Measurements from ENCODE around the gene AQP12A.
"Not testable (repeated sequence)": the region's sequence is repeated elsewhere in the genome, so short reads cannot be mapped to it uniquely, and the experiment has no call there.

AQP12A gene

DNA sequence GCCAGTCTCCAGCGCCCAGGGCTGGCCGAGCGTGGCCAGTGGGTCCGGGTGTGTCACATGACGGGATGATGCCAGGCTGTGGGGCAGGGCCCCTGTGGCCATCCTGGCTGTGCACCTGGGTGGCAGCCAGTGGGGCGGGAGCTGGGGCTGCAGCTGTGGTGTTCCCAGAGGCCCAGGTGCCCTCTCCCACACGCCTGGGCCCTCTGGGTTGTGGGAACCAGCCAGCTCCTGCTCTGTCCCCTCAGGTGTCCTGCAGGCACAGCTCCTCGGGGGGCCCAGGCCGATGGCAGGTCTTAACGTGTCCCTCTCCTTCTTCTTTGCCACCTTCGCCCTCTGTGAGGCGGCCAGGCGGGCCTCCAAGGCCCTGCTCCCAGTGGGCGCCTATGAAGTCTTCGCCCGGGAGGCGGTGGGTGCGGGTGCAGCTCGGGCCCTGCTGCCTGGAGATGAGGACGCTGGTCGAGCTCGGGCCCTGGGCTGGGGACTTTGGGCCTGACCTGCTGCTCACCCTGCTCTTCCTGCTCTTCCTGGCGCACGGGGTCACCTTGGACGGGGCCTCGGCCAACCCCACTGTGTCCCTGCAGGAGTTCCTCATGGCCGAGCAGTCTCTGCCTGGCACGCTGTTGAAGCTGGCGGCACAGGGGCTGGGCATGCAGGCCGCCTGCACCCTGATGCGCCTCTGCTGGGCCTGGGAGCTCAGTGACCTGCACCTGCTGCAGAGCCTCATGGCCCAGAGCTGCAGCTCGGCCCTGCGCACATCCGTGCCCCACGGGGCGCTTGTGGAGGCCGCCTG lies at the start of gene AQP12A:
TSS of gene AQP12A (plus strand) at position 236 of the 790 bp plus-strand sequence. CDS start at position 284, 48 bp downstream.
- peak; percentile 6 for DNase-seq (ENCODE audit: low spot score)

DNA sequence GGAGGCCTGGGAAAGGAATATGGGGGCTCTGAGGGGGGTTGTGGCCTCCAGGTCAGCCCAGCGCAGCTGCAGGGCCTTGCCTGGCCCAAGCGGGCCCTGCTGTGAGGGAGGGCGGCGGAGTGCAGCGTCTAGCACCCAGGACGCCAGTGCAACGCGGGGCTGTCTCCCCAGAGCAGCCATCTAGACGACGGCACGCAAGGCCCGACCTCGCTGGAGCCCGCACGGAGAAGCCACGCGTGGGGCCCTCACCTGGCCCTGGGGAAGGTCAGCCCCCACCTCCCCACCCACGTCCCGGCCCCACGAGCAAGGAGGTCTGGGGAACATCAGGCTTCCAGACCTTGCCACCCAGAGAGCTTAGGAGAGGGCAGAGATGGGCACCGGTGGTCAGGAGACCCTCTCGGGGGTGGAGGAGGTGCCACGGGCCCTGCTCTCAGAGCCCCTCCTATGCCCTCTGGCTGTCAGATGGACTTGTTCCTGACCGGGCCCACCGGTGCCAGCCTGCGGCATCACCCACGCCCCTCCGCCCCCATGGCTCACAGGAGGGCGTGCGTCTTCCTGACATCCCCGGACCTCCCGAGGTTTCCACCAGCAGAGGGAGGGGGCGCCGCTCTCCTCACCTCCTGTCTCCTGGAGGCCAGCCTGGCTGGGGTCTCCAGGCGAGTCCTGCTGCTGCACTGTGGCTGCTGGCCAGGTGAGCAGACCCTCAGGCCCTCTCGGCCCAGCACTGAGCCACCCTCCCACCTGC lies 49.4 kb upstream of the AQP12A start:
- peak; percentile 32 for DNase-seq (ENCODE audit: low spot score)

- peak; percentile 29 for DNase-seq (ENCODE audit: low spot score)
Measured at GRCh38 chr2:240642806-240643092, 48.9 kb upstream of the AQP12A start.

DNA sequence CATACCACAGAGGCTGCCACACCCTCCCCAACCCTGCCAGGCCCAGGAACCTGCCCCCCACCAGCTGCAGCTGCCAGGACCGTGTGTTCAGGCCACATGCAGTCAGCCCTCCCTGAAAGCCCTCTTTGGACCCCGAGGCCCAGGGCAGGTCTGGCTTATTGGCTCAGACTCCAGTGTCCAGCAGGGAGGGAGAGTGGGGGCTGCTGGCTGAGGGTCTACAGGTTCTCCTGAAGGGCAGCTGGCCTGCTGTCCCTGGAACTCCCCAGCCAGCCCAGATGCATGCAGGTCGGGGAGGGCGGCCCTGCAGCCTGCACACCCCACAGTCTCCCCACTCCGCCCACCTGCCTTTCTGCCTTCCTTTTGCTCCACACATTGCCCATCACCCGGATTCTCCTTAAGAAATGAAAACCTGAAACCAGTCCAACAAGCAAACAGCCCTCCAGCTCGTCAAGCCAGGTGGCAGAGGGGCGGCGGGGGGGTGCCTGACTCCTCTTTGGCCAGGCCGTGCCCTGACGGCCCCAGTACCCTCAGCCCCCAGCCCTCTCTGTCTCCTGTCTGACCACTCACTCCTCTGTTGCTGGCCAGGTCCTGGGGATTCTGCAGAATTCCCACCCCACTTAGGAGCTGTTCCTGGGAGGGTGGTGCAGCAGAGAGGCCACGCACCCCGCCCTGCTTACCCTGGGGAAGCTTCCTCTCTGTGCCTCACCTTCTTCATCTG lies 48.4 kb upstream of the AQP12A start:
- no peak for DNase-seq (ENCODE audit: low spot score)

DNA sequence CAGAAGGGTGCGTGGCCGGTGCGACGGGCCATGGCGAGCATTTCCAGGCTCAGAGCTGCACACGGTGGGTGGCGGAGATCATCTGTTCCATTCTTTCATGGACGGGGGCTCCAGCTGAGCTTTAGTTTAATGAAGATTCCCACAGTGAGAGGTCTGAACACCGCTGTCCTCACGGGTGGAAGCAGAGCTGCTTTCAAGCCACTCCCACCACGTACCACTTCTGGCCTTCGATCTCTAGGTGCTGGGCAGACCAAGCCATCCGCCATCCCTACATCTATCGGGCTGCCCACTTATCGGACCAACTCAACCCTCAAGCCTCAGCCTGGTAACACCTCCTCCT lies 47.9 kb upstream of the AQP12A start:
- DNase-seq (ENCODE audit: low spot score), result no peak

GRCh38 chr2:240644171-240644651 lies 47.5 kb upstream of the AQP12A start:
- peak; percentile 45 for DNase-seq (ENCODE audit: low spot score)

- DNase-seq (ENCODE audit: low spot score), result peak; percentile 24
Measured at GRCh38 chr2:240644859-240645301, 46.8 kb upstream of the AQP12A start.

GRCh38 chr2:240645346-240645745 lies 46.3 kb upstream of the AQP12A start:
- DNase-seq (ENCODE audit: low spot score), result no peak

DNA sequence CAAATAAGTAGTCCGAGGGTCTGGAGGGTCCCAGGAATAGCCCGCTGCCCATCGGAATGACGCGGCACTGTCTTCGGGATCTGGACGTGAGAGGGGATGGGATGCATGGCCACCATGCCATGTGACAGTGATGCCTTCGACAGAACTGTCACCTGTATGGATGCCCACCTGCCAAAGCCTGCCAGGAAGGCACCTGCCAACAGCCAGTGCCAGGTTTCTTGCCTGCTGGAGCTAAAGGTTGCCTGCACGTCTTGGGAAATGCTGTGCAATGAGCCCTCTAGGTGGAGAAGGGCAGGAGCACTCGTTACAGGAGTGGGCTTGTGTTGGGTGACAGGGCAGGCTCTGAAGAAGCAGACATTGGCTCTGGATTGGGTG lies 45.9 kb upstream of the AQP12A start:
- DNase-seq (ENCODE audit: low spot score), result no peak

GRCh38 chr2:240646176-240646899 lies 45.3 kb upstream of the AQP12A start:
- DNase-seq (ENCODE audit: low spot score), result no peak

DNA sequence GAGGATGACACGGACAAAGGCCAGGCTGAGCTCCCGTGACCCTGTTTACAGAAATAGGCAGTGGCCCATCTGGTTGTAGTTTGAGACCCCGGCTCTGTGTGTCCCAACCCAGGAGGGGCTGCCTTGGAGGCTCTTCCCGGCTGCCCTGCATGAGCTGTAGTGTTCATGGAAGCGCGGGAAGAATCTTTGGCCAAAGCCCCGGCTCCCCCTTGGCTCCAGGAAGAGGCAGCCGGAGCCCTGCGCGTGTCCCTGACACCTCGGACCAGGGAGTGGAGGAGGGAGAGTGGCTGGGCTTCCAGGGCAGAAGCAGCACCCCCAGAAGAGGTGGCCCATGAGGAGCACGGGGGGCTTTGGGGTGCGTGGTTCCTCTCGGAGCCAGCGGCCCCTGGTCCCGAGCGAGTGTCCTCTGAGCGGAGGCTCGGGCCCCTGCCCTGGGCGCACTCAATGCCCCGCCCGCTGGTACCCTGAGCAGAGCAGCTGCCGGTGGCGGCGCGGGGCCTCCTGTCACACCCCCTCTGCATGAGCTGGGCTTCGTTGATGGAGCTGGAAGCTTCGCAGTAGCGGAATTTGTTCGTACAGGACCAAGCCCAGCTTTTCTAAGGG lies 44.7 kb upstream of the AQP12A start:
- DNase-seq (ENCODE audit: low spot score), result peak; percentile 37

GRCh38 chr2:240647503-240648154 lies 44.0 kb upstream of the AQP12A start:
- DNase-seq (ENCODE audit: low spot score), result peak; percentile 30

DNA sequence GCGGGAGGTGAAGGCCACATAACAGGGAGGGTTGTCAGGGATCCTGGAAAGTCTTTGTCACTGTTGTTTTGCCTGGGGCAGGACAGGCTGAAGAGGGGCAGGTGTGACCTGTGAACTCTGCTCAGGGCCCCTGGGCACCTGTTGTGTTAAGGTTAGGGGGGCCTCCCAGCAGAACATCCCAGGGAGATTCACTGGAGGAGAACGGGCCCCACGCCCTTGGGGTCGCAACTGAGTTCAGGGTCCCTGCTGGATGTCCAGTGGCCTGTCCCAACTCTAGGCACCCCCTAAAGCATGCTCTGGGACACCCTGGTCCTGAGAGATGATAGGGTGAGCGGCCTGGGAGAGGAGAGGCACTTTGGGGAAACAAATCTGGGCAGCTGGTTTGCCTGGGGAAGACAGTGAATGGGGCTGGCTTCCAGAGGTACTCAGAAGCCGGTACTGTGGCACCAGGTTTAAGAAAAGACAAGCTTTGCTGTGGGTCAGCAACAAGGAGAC lies 43.5 kb upstream of the AQP12A start:
- no peak for DNase-seq (ENCODE audit: low spot score)

- DNase-seq (ENCODE audit: low spot score), result no peak
Measured at GRCh38 chr2:240648650-240649275, 42.9 kb upstream of the AQP12A start.

GRCh38 chr2:240649331-240649730 lies 42.3 kb upstream of the AQP12A start:
- no peak for DNase-seq (ENCODE audit: low spot score)

DNA sequence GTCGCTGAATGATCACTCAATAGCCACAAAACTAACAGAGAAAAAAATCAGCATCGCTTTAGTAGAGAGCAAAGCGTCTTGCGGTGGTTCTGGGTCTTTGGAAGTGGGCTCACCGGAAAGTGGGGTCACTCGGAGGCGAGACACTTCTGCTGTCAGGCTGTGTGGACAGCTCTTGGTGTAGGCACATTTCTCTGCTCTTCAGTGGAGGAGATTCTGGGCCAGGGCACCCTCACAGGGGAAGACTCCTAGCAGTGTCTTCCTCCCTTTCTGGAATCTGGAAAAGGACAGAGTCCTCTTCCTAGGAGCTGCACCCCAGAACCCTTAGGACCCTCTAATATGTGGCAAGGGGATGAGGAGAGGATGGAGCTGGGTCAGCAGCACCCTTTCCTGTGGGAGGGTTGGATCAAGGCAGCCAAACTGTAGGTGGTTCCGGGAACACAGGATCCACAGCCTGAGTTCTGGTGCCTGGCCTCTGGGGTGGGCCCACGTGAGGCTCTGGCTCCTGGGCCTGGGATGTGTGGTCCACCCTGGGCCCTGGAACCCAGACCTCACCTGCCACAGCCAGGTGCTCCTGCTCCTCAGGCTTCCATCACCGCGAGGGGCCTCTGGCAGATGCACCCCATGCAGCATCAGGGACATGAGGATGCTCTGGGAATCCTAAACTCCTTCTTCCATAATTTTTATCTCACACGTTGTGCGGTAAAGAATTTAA lies 41.3 kb upstream of the AQP12A start:
- DNase-seq (ENCODE audit: low spot score), result no peak

DNA sequence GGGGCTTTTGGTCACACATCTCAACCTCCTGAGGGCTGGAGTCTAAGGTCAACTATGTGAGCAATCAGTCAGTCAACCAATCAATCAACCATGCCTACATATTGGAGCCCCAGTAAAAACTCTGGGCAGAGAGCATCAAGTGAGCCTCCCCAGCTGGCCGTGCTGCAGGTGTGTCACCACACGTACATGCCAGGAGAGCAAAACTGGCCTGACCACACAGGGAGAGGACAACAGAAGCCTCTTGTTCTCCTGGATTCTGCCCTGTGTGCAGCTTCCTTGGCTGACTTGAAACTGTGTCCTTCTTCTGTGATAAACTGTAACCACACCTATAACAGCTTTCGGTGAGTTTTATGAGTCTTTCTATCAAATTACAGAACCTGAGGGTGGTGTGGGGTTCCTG lies 40.5 kb upstream of the AQP12A start:
- DNase-seq (ENCODE audit: low spot score), result no peak

- no peak for DNase-seq (ENCODE audit: low spot score)
Measured at GRCh38 chr2:240655931-240656886, 35.5 kb upstream of the AQP12A start.

- DNase-seq (ENCODE audit: low spot score), result not testable (repeated sequence)
Measured at GRCh38 chr2:240659883-240660282, 31.8 kb upstream of the AQP12A start.

Measured in D341Med (cell line).